EL (cell line): ENCODE results near the gene HHATL.

Source experiments
- DNase-seq: peaks from one replicate; pipeline ENCODE4 v3.0.0-alpha.2; 2016

HHATL gene

GRCh38 chr3:42696356-42697288 lies 6.0 kb downstream of the HHATL start:
- DNase-seq, result no peak

- no peak for DNase-seq
Measured at GRCh38 chr3:42694366-42694765, 8.2 kb downstream of the HHATL start.

GRCh38 chr3:42693530-42693930 lies 9.1 kb downstream of the HHATL start:
- no peak for DNase-seq

GRCh38 chr3:42692667-42693529 lies 9.7 kb downstream of the HHATL start:
- DNase-seq, result no peak

GRCh38 chr3:42691816-42692666 lies 10.6 kb downstream of the HHATL start:
- no peak for DNase-seq

- DNase-seq, result no peak
Measured at GRCh38 chr3:42690766-42691680, 11.6 kb downstream of the HHATL start.

- DNase-seq, result no peak
Measured at GRCh38 chr3:42690191-42690590, 12.4 kb downstream of the HHATL start.

- DNase-seq, result no peak
Measured at GRCh38 chr3:42689421-42690014, 13.1 kb downstream of the HHATL start.

GRCh38 chr3:42688487-42689420 lies 13.8 kb downstream of the HHATL start:
- DNase-seq, result no peak

- no peak for DNase-seq
Measured at GRCh38 chr3:42688016-42688415, 14.6 kb downstream of the HHATL start.

- DNase-seq, result no peak
Measured at GRCh38 chr3:42686832-42687650, 15.6 kb downstream of the HHATL start.

- no peak for DNase-seq
Measured at GRCh38 chr3:42685891-42686820, 16.4 kb downstream of the HHATL start.

GRCh38 chr3:42685363-42685881 lies 17.2 kb downstream of the HHATL start, which contains the start of gene KLHL40:
Gene KLHL40, plus strand, starts transcription at chr3:42685537. Its CDS starts 82 bp downstream, at chr3:42685619.
- DNase-seq, result no peak

GRCh38 chr3:42684632-42685362 lies 17.8 kb downstream of the HHATL start:
- DNase-seq, result no peak

GRCh38 chr3:42683875-42684598 lies 18.6 kb downstream of the HHATL start:
- DNase-seq, result peak; percentile 97
